Right lobe of liver (tissue), 6 donors: ENCODE results near the gene SLC26A5. TPM values are rescaled to one million over a fixed set of nuclear protein-coding genes. Genes with fewer than 3 reads are reported as not detected.

Experiments used
- ATAC-seq, 4 donors: fragments of 200-7000 bp; cut with Tn5 transposase; one replicate each; pipeline ENCODE4 v1.9.1; 2020; ENCODE audit warnings: mild to moderate bottlenecking in 4 of 4, moderate library complexity in 4 of 4
- DNase-seq, 3 donors: peaks; one replicate each; pipeline ENCODE4 v3.0.0-alpha.2; 2020
- H3K27ac ChIP-seq, 3 donors: fragments of 200-600 bp; one replicate each; pipeline ENCODE4 v1.8.0; 2022
- H3K27me3 ChIP-seq, 2 donors: fragments of 200-600 bp; one replicate each; pipeline ENCODE4 v1.8.0; 2022
- H3K36me3 ChIP-seq, 4 donors: fragments of 200-600 bp; sonication (generic) in 1 of 4; one replicate each; pipeline versions ENCODE4 v1.5.1 to v1.8.0; 2017 to 2022; ENCODE audit warnings: control low read depth in 1 of 4
- H3K4me1 ChIP-seq, 4 donors: fragments of 200-600 bp; sonication (generic) in 1 of 4; one replicate each; pipeline versions ENCODE4 v1.5.1 to v1.8.0; 2017 to 2022; ENCODE audit warnings: control low read depth in 1 of 4
- H3K4me3 ChIP-seq, 3 donors: fragments of 200-600 bp; one replicate each; pipeline ENCODE4 v1.8.0; 2022
- H3K9me3 ChIP-seq, 4 donors: fragments of 200-600 bp; sonication (generic) in 1 of 4; one replicate each; pipeline versions ENCODE4 v1.5.1 to v1.8.0; 2017 to 2022; ENCODE audit warnings: control low read depth in 1 of 4
- CTCF ChIP-seq, 4 donors: fragments of 200-600 bp in 3 of 4; fragments of 450-650 bp in 1 of 4; IDR thresholded peaks; one replicate each; pipeline versions ENCODE4 v1.5.1 to v1.8.0; 2016 to 2022; ENCODE audit warnings: antibody characterized with exemption in 4 of 4, mild to moderate bottlenecking in 2 of 4
- POLR2A ChIP-seq: fragments of 450-650 bp; IDR thresholded peaks from one replicate; pipeline ENCODE4 v1.6.1; 2017; ENCODE audit warnings: antibody characterized with exemption, mild to moderate bottlenecking
- WGBS: methylation state at CpG from one replicate; pipeline ENCODE4 v1.1.6; 2018; ENCODE audit warnings: low coverage, low lambda C conversion rate; ENCODE audit not compliant: insufficient coverage; ENCODE audit errors: missing lambda C conversion rate; 5-methylcytosine and 5-hydroxymethylcytosine counted together
- intact Hi-C, 2 donors: fragments of 100-400 bp; cut with DNase I; formaldehyde crosslinking; loops; one replicate each; pipeline versions ENCODE4 v1.11.2 to v1.14.1; 2022
- total RNA-seq, 6 experiments: library from RNA; depleted of rRNA in 2 of 6; stranded (reverse); fragments of >200 nt in 2 of 6; fragmentation: NEBNext Ultra II Directional in 3 of 6; extraction: Animal tissue kit (Norgen Biotek cat#: 25700) in 3 of 6; gene quantifications; one replicate each; pipeline versions ENCODE4 v1.1.0 to v1.2.4, GENCODE V29; 2016 to 2023
- donor health status: DM: no; HTN: yes; CAD: no.
- donor health status: DM: no; HTN: no; CAD: no.
- donor health status: DM: no; HTN: no; CAD: no.
- donor health status: DM: no; HTN: yes; CAD: no.
- donor health status: DM: no; HTN: yes; CAD: no.

Gene SLC26A5
- total RNA-seq, 6 experiments from 2014 or later: 0.25 to 1.1 (median 0.62) TPM

GRCh38 chr7:103381280-103382031 lies 64.6 kb downstream of the SLC26A5 start:
- intact Hi-C loops: no loop called here
- no peak for TF ChIP-seq POLR2A
- no peak for TF ChIP-seq CTCF (IDR thresholded peaks at IDR 0.05)
- DNase-seq (no peak), ATAC-seq (no peak)
- Histone ChIP-seq H3K27ac (no peak overlapping the region), H3K36me3 (no peaks in the 10 kb centered on the region), H3K4me3 (no peak overlapping the region), H3K4me1 (no peaks in the 10 kb centered on the region), H3K9me3 (no peaks in the 10 kb centered on the region), H3K27me3 (no peaks in the 10 kb centered on the region)
- WGBS: 84% methylated on average over 4 of the region's 4 CpGs

DNA sequence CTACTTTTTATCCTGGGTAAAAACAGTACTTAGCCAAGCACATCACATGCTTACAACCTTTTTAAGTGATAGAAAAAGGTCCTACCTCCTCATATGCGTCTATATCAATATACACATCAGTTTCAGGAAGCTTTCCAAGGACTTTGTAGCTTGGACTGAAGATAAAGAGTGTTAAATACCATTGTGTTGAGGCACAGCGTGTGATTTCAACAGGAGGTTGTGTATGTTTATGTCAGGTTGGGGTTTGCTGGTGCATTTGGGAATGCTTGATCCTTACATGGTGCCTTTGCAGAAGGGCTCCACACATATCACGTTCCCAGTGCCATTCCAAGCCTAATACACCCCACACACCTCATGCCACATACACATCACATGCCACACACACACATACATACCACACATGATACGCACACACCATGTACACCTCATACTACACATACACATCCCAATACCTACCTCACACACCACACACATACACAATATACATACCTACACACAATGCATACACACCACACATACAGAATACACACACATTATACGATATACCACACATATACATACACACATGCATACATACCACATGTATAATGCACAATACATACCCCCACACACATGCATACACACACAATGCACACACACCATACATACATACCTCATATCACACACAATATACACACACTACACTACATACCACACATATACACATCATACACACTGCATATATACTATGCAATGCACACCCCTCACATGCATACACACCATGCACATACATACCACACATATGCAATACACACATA lies 65.4 kb downstream of the SLC26A5 start:
- Histone ChIP-seq H3K9me3 (no peaks in the 10 kb centered on the region), H3K27me3 (no peaks in the 10 kb centered on the region), H3K4me1 (no peaks in the 10 kb centered on the region), H3K36me3 (no peaks in the 10 kb centered on the region), H3K27ac (no peak overlapping the region), H3K4me3 (no peak overlapping the region)
- ATAC-seq (no peak), DNase-seq (no peak)
- 71% methylated on average over 4 of the region's 5 CpGs for WGBS
- TF ChIP-seq CTCF (IDR thresholded peaks at IDR 0.05) (no peak), POLR2A (no peak)
- intact Hi-C loops: no loop called here

DNA sequence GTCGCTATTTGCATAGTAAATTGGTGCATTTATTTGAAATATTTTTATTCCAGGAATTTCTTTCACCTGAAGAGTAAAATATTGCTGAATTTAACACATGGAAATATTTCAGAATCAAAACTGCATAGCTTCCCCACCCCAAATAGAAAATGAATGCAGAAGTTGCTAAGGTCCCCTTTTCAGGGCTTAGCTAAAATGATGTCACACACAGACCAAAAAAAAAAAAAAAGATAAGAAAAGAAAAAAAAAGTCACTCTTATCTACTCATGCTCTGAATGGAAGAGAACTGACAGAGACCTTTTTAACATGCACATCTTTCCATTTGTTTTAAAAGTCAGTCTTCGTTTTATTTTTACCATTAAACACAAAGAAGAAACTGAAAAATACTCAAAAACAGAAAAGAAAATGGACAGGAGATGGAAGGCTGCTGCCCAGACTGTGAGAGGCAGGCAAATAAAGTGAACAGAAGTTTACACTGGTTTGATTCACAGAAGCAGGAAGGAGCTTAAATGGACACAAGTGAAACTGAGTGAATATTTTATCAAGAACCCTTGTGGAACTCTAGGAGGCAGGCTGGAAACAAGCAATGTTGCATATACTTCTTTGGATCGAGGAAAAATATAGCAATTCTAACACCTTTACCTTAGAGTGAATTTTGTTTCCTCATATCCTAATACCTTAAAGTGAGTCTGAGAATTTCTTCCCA lies 66.6 kb downstream of the SLC26A5 start:
- Histone ChIP-seq H3K36me3 (no peaks in the 10 kb centered on the region), H3K4me1 (no peaks in the 10 kb centered on the region), H3K27ac (no peak overlapping the region), H3K9me3 (no peaks in the 10 kb centered on the region), H3K27me3 (no peaks in the 10 kb centered on the region), H3K4me3 (no peak overlapping the region)
- ATAC-seq (no peak), DNase-seq (no peak)
- WGBS: 71% methylated on average over 3 of the region's 3 CpGs
- no peak for TF ChIP-seq CTCF (IDR thresholded peaks at IDR 0.05)
- TF ChIP-seq POLR2A: no peak
- intact Hi-C loops: no loop called here

DNA sequence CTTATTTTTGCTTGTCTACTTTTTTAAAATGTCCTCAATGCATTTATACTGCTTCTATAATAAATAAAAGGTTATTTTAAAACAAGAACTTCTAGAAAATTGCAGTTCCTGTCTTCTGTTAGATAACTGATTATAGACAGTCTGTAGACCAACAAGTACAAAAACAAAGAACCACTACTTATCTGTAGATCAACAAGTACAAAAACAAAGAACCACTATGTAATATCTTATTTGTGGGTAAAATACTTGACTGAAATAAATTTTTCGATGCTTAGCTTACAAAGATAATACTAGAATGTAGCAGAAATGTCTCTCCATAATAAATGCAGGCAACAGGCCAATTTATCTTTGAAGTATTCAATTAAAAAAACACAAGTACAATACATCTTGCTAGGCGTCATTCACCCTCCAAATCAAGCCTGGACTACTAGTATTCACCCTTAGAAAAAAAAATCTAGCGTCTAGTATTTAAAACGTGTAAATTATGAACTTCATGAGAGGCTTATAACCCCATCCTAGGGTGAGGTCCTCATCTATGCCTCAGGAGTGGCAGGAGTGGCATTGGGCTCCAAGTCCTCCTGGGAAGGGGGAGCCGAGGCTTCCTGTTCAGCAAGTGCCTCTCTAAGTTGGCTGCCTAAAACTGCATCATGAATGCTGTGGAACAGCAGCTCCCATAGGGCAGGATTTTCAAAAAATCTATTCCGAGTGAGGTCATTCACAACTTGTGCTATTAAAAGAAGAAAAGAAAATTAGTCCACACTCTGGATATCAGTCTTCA lies 72.0 kb downstream of the SLC26A5 start:
- no peaks in the 10 kb centered on the region for H3K9me3 ChIP-seq
- intact Hi-C loops: no loop called here
- TF ChIP-seq CTCF (IDR thresholded peaks at IDR 0.05): no peak
- no peak for TF ChIP-seq POLR2A
- 64% methylated on average over 6 of the region's 6 CpGs for WGBS
- ATAC-seq (no peak), DNase-seq (no peak)
- H3K27me3 ChIP-seq: no peaks in the 10 kb centered on the region
- H3K36me3 ChIP-seq: peaks cover 0 to 8% (median 3%) of the 10 kb centered on the region in 4 donors
- no peak overlapping the region for H3K4me3 ChIP-seq
- H3K27ac ChIP-seq: no peak overlapping the region
- no peaks in the 10 kb centered on the region for H3K4me1 ChIP-seq
